Ecto neural progenitor cell (in vitro differentiated cells): ENCODE results near the gene TMEM106C.

Source experiments
- DNase-seq: peaks from one replicate; pipeline ENCODE4 v3.0.0-alpha.2; 2018; ENCODE audit warnings: low spot score

Gene TMEM106C

DNA sequence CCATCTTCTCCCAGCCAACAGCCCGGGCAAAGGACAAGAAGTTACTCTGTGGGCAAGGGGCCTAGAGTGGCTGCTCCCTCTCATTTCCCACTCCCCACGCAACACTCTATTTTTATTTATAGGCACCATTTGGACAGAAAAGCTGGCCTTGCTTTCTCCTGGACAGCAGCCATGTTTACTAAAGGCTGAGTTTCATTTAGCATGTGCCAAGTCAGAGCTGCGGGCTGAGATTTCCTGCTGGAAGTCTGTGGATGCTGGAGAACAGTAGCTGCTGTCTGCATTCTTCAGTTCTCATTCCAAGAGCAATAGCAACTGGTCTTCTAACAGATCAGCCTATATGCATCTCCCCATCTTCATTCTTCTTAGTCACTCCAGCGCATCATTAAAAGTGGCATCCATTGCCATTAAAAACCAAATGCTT, 32.6 kb downstream of the TMEM106C start:
- DNase-seq = no peak

DNA sequence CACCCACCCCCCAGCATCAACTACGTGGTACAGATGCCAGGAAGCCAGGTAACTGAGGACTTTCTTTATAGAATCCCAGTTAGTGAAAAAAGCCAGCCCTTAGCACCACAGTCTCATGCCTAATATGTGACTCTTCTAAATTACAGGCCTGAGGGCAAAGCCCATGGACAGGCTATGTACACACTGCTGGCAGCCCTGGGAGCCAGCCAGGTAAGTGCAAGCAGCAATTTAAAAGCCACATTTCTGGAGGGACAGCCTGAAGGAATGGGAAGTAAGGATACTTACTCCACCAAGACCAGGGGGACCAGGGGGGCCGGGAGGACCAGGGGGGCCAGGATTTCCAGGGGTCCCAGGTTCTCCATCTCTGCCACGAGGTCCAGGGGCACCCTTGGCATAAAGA, 33.9 kb downstream of the TMEM106C start:
- no peak for DNase-seq

DNA sequence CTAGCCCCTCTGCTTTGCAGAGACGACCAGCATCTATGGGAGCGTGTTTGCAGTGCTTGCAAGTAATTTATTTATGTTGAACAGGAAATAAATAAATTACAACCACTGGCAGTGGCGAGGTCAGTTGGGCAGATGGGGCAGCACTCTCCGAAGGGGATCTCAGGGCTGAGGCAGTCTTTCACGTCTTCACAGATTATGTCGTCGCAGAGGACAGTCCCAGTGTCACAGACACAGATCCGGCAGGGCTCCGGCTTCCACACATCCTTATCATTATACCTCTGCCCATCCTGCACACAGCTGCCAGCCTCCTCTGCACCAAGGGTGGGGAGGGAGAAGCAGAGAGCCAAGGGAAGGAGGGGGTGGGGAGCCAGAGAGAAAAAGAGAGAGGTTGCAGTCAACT, 36.4 kb downstream of the TMEM106C start:
- DNase-seq = no peak

DNA sequence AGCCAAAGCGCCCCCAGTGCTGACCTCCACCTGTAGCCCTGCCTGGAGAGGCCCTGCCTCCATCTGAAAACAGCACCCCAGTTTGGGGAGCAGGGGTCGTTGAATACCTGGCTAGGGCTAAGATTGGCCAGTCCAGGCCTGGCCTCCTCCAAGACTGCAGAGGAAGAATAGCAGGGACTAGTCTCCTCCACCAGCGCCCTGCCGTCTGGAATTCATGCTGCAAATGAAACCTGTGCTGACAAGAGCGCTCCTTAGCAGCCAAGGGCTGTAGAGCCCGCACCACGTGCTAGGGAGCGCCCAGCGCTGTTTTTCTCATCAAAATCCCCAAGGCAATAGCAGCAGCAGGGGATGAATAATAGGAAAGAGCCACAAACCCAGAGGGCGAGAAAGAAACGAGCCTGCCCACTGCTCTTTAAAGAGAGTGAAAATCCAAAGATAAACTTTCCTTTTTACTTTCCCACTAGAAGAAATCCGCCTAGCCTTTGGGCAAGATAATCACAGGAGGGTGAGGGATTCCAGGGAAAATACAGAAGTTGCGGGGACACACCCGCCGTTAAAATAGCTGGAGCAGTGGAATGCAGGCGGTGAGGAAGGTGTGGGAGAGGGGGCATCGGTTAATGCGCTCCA, 37.6 kb downstream of the TMEM106C start:
- DNase-seq = peak; percentile 75

DNA sequence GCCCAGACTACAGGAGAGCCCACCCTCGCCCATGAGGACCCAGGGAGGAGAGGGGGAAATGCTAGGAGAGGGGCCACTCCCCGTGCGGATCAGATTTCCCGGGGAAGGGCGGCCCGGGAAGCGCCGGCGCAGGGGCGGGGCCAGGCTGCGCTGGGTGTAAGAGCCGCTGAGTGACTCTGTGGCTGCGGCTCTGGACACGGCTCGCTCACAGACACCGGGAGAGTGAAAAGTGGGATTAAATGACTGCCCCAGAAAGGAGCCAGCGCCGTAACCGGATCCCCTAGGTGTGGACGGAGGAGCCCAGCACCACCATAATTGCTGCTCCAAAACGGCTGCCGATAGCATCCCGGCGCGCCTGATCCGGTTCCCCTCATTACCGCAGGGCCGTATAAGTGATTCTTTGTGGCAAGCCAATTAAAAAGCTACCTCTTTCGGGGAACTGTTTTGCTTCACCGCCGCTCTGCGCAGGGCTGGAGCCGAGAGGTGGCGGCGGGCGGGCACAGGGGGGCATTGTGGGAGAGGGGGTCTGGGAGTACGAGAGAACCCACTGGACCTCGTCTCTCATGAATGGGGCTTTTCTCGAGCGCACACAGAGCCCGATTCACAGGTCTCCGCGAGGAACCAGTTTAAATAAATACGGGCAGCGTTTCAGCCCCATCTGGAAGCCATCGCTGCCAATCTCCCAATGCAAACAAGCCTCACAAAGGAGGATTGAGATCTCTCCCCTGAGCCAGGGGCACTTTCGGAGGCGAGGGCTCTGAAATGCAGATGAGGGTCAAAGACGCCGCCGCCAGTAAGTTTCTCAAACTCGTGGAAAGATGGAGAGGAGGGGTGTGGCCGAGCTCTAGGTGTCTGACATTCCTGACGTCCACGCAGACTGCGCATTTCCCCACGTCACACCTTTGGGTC, 38.4 kb downstream of the TMEM106C start:
- peak; percentile 89 for DNase-seq

GRCh38 chr12:48002414-48002730, 39.0 kb downstream of the TMEM106C start:
- no peak for DNase-seq

DNA sequence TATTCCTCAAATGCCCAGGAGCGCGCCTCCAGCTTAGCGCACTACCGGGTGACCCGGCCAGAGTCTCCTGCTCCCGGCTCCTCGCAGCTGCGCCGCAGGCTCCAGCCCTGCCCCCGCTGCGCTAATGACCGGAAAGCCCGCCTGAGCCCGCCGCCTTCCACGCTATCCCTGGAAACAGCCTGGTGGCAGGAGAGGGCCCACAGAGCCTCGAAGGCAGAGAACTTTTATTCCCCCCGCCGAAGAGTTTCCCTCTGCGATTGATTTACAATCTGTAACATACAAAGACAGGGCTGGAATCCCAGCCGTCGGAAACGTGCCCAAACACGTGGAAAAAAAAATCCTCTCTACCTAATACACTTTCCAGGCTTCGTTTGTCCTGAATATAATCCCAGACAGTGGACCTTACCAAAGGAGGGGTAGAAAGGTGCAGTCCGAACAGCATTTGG, 39.4 kb downstream of the TMEM106C start:
- DNase-seq = peak; percentile 85

DNA sequence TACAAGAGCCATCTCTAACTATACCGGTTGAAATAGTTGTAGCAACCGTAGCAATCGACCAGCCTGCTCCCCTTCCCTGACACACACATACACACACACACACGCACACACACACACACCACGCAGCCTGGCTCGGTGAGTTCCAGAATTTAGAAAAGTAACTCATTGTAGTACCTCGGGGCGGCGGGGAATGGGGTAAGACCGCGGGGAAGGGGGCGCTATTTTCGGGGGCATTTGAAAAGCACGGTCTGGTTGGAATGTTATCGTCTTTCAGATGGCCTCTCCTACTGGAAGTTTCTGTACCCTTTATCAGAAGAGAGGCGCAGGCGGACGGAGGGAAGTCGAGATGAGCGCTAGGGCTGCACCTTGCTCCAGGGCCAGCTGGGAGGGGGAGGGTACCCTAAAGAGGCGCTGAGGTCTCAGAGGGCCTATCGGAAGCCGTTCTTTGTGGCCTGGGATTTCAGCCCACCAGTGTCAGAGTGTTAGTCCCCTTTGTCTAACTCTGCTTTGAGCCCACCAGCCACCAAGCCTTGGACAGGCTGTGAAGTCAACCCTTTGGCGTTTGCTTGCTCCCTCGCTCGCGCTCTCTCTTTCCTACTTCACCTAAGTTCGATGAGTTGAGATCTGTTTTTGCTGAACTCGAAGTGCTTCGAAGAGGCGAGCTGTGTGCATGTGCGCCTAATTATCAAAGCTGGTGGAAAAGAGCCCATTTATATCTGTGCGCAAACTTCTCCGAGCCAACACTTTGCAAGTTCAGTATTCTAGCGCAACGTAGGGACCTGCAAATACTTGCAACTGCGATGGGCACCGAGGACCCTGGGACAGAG, 40.0 kb downstream of the TMEM106C start:
- DNase-seq = peak; percentile 75

DNA sequence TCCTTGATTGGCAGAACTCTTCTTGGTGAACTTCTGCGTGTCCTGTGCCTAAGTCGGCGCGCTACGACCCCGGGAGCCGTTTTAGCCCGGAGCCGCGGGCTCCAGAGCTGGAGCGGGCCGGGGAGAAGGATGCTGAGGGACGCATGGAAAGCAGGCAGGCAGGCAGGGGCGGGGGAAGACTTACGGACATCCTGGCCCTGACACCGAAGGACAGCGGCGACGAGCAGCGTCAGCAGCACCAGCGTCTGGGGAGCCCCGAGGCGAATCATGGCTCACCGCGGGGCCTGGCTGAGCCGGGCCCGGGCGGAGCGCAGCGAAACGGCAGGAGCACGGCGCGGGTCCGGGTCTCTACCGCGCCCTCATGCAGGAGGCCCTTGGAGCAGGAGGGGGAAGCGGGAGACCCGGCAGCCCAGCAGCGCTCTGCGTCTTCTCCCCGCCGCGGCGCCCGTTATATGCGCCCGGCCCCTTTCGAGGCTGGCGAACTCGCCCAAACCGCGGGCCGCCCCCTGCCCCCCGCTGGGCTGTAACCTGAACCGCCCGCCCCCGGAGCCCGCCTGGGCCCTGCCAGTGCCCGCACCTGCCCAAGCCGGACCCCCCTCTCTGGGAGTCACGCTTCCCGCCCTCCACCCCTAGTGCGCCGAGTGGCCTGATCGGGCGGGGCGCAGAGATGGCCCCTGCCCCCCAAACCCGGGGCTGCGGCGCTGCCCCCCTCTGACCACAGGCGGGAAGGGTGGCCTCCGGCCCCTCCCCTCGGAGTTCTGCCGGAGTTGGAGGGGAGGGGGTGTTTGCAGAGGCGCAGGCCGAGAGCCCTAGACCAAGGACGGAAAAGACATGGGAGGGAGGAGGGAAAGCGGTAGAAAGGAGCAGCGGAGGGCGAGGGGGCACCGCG, 40.9 kb downstream of the TMEM106C start, which contains the start of gene COL2A1:
COL2A1 (minus strand) TSS at position 424 of the 889 bp plus-strand sequence; CDS start at position 269, 155 bp downstream.
- peak; percentile 98 for DNase-seq

DNA sequence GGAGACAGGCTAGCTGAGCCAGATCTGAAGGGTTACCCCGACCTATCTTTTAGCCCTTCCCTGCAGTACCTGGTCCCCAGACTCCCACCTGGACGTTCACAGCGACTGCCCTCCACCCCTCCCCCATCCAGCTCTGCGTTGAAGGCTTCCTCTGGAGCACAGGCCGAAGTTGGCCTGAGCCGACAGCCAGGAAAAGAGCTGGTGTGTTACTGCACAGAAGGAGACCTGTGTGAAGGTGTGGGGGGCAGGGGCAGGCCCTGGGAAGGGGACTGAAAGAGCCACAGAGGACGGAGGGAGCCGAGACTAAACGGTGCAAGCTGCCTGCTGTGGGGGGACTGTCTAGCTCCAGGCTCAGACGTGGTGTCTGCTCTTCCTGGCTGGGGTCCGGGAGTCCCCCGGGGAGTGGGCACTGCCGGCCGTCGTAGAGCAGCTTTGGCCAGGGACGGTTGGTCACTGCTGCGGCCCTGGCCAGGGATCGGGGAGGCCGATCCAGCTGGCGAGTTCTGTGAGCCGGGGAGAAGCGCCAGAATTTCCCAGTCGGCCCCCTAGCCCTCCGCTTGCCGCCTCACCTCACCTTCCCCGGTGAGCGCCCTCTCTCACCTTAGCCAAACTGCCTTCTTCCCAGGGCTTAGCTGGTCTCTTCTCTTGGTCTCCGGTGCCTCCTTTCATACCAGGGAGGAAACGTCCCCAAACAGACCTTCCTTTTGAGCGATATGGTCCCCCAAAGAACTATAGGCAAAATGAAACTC, 41.8 kb downstream of the TMEM106C start:
- no peak for DNase-seq

GRCh38 chr12:48005750-48006021, 42.3 kb downstream of the TMEM106C start:
- no peak for DNase-seq

DNA sequence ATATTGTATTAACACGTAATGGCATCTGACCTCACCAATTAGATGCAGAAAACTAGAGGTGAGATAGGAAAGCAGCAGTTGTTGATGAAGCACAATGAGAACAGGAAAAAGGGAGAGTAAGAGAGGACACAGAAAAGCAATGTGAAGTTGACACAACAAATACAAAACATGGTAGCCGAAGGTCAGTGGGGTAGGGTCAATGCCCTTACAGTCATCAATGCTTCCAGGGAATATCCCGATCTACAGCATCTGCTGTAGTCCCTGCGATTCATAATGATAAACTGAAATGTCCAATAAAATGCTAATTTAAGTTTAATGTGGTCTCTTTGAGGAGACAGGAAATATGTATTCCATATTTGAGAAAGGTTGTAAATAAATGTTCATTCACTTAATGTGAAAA, 43.8 kb downstream of the TMEM106C start:
- DNase-seq = no peak

GRCh38 chr12:48008349-48008748, 45.0 kb downstream of the TMEM106C start:
- DNase-seq = no peak

DNA sequence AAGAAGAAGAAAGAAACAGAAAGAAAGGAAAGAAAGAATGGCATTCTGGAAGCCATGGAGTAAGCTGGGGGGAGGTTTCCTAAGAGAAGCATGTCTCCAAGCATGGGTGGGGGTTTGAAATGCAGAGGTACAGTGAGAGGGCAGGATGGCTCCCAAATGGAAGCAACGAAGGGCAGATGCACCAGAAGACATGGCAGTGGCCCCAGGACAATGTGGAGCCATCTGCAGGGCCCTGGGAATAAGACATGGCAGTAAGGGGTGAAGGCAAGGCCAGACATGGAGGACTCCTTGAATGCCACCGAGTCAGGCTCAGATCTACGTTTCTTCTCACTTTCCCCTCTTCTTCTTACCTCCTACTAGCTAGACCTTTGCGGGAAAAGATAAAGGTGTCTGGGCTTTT, 45.6 kb downstream of the TMEM106C start:
- no peak for DNase-seq

GRCh38 chr12:48009471-48009870, 46.1 kb downstream of the TMEM106C start:
- no peak for DNase-seq

GRCh38 chr12:48010366-48010970, 47.1 kb downstream of the TMEM106C start:
- DNase-seq = no peak

- DNase-seq = no peak
Measured at GRCh38 chr12:48012070-48012469, 48.7 kb downstream of the TMEM106C start.

DNA sequence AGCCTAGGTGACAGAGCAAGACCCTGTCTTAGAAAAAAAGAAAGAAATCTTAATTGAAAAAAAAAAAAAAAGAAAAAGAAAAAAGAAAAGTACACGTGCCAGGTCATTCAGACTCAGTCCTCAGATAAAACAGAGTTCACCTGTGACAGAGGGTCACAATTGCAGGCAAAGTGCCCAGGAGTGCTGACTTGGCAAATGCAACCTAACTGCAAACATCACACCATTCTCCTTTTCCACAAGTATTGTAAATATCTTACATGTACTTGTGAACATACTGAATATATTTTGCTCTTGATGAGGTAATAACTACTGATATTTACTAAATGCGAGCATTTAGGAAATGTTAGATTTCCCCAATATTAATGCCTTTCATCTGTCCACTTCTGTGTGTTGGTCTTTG, 49.9 kb downstream of the TMEM106C start:
- DNase-seq = no peak

- no peak for DNase-seq
Measured at GRCh38 chr12:48015129-48015528, 51.7 kb downstream of the TMEM106C start.

DNA sequence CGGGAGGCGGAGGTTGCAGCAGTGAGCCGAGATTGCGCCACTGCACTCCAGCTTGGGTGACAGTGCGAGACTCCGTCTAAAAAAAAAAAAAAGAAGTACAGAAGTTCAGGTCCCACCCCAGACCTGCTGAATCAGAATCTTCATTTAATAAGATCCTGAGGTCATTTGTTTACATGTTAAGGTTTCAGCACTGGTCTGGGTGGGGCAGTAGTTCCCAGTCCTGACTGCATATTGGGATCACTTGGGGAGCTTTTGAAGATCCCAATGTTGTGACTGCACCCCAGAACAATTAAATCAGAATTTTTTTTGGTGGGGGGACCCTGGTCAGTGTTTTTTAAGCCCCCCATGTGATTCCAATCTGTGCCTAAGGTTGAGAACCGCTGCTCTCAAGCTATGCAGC, 52.6 kb downstream of the TMEM106C start:
- no peak for DNase-seq
